Epithelial cell of proximal tubule (primary cell): ENCODE results near the gene TAF4B. TPM values are rescaled to one million over a fixed set of nuclear protein-coding genes. Genes with fewer than 3 reads are reported as not detected.

Source experiments
- DNase-seq: peaks from one replicate; pipeline ENCODE4 v3.0.0-alpha.2; 2011; ENCODE audit warnings: low read depth
- H3K4me3 ChIP-seq: 2 replicates; pipeline ENCODE4 v1.5.1; 2011; ENCODE audit warnings: low read depth, mild to moderate bottlenecking, low read length
- CTCF ChIP-seq: conservative IDR thresholded peaks from 2 replicates; pipeline ENCODE4 v1.5.1; 2012; ENCODE audit warnings: low read depth, mild to moderate bottlenecking, low read length
- total RNA-seq: library from RNA; depleted of rRNA; stranded (reverse); fragments of >200 nt; gene quantifications from 2 replicates; pipeline ENCODE4 v1.2.3, GENCODE V29; 2015

TAF4B gene
- total RNA-seq, 1 donor from 2014 or later, result 5.7 TPM

- no peak for TF ChIP-seq CTCF
- no peak for DNase-seq
- H3K4me3 ChIP-seq, result no peak overlapping the region
Observed at GRCh38 chr18:26327062-26327461, 100.8 kb downstream of the TAF4B start.

GRCh38 chr18:26332991-26333390 is 106.7 kb downstream of the TAF4B start:
- H3K4me3 ChIP-seq, result no peak overlapping the region
- no peak for TF ChIP-seq CTCF
- DNase-seq, result no peak

- H3K4me3 ChIP-seq, result no peak overlapping the region
- TF ChIP-seq CTCF, result no peak
- DNase-seq, result no peak
Observed at GRCh38 chr18:26335156-26335555, 108.9 kb downstream of the TAF4B start.

- peak; percentile 12 for DNase-seq
- TF ChIP-seq CTCF, result no peak
- no peak overlapping the region for H3K4me3 ChIP-seq
Observed at GRCh38 chr18:26335571-26336487, 109.6 kb downstream of the TAF4B start.

- no peak for DNase-seq
- H3K4me3 ChIP-seq, result no peak overlapping the region
- TF ChIP-seq CTCF, result no peak
Observed at GRCh38 chr18:26336572-26336971, 110.3 kb downstream of the TAF4B start.

GRCh38 chr18:26342646-26343045 is 116.4 kb downstream of the TAF4B start:
- TF ChIP-seq CTCF, result no peak
- H3K4me3 ChIP-seq, result no peak overlapping the region
- no peak for DNase-seq

GRCh38 chr18:26350961-26351360 is 124.7 kb downstream of the TAF4B start:
- DNase-seq, result no peak
- no peak for TF ChIP-seq CTCF
- no peak overlapping the region for H3K4me3 ChIP-seq
